Measurements from ENCODE around the gene TANC1.

TANC1 gene

DNA sequence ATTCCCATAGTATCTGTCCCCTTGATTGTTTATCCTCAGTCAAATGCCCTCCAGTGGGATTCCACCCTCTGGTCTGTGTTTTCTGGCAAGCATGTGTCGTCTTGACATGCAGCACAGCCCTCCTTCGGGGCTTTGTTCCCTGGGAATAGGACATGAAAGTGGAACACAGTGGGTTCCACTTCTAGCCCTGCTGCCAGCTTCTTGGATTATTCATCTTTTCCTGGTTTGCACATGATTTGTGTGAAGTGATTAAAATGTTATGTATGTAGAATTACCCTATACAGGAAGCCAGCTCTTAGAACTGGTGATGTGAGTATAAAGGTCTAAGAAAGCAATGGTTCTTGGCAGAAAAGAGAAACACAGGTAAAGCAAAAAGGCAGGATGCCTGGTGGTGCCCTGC, 142.3 kb downstream of the TANC1 start:
- Mint-ChIP-seq H3K4me3 (no peak overlapping the region), H3K36me3 (ENCODE audit: low read depth) (peaks cover 79% of the 10 kb centered on the region), H3K27ac (no peak overlapping the region), H3K9me3 (peaks cover 13% of the 10 kb centered on the region), H3K4me1 (peaks cover 59% of the 10 kb centered on the region), H3K27me3 (ENCODE audit: low read depth, poor library complexity) (no peaks in the 10 kb centered on the region)
- DNase-seq, result no peak
- TF ChIP-seq, protein P1, sequence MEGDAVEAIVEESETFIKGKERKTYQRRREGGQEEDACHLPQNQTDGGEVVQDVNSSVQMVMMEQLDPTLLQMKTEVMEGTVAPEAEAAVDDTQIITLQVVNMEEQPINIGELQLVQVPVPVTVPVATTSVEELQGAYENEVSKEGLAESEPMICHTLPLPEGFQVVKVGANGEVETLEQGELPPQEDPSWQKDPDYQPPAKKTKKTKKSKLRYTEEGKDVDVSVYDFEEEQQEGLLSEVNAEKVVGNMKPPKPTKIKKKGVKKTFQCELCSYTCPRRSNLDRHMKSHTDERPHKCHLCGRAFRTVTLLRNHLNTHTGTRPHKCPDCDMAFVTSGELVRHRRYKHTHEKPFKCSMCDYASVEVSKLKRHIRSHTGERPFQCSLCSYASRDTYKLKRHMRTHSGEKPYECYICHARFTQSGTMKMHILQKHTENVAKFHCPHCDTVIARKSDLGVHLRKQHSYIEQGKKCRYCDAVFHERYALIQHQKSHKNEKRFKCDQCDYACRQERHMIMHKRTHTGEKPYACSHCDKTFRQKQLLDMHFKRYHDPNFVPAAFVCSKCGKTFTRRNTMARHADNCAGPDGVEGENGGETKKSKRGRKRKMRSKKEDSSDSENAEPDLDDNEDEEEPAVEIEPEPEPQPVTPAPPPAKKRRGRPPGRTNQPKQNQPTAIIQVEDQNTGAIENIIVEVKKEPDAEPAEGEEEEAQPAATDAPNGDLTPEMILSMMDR (IDR thresholded peaks at IDR 0.05), result no peak

DNA sequence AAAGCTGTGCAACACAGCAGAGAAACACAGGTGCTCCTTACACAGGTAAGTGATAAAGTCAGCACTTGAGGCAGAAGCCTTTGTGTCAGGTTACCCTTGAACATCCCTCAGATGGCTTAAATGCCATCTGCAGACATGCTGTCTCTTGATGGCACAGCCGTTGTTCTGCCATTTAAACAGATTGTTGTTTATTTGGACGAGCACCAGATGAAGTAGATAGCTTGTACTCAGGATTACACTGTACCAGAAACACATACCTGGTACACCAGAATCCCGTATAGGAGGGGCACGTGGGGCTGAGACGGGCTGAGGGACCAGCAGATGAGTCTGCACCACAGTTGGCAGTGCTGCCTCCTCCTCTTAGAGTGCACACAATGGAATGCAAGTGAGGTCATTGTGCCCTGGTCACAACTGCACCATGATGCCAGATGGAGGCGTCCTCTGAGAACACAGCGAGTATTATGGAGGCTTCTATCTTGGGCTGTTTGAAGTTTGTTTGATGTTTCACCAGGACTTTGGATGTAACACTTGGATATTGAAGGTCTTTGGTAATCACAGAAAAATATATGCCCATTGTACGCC, 143.0 kb downstream of the TANC1 start:
- TF ChIP-seq, protein P1 (IDR thresholded peaks at IDR 0.05), result no peak
- Mint-ChIP-seq H3K4me3 (no peak overlapping the region), H3K27ac (peak overlapping the region; percentile 77), H3K36me3 (ENCODE audit: low read depth) (peaks cover 79% of the 10 kb centered on the region), H3K27me3 (ENCODE audit: low read depth, poor library complexity) (no peaks in the 10 kb centered on the region), H3K4me1 (peaks cover 54% of the 10 kb centered on the region), H3K9me3 (peaks cover 13% of the 10 kb centered on the region)
- DNase-seq, result no peak

DNA sequence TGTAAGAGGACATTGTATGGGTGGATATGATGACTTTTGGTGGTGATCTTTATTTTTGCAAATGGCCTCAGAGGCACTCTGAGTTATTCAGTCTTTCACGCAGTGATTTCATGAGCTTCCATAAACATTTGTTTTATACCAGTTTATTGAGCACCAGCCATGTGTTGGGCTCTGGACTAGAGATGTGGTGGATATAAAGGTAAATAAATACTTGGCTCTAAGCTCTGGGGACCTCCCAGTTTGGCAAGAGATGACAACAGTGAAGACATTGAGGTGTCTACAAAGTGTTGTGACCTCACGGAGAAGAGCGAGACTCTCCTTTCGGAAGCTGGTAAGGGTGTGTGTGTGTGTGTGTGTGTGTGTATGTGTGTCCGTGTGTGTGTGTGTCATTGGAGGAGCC, 146.4 kb downstream of the TANC1 start:
- no peak for DNase-seq
- no peak overlapping the region for H3K4me3 Mint-ChIP-seq
- peaks cover 74% of the 10 kb centered on the region for H3K36me3 Mint-ChIP-seq (ENCODE audit: low read depth)
- peaks cover 23% of the 10 kb centered on the region for H3K9me3 Mint-ChIP-seq
- peaks cover 50% of the 10 kb centered on the region for H3K4me1 Mint-ChIP-seq
- TF ChIP-seq, protein P1 (IDR thresholded peaks at IDR 0.05), result no peak
- H3K27ac Mint-ChIP-seq, result peak overlapping the region; percentile 83
- no peaks in the 10 kb centered on the region for H3K27me3 Mint-ChIP-seq (ENCODE audit: low read depth, poor library complexity)

DNA sequence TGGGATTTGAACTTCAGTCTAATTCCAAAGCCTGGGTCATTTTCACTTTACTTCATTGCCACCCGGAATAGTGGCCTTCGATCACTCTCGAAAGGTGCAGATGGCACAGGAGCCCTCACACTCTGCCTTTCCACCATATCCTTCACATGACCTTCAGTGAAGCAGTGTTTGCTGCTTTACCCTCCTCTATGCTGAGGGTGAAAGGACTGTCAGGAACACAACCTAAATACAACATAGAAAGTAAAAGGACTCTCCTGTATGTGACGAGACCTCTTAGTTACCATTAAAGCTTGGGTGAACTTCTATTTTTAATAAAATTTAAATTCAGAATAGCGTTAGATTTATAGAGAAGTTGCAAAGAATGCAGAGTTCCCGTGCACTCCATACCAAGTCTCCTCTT, 148.5 kb downstream of the TANC1 start:
- Mint-ChIP-seq H3K4me1 (peaks cover 47% of the 10 kb centered on the region), H3K4me3 (no peak overlapping the region), H3K9me3 (peaks cover 23% of the 10 kb centered on the region), H3K27ac (no peak overlapping the region), H3K36me3 (ENCODE audit: low read depth) (peaks cover 73% of the 10 kb centered on the region), H3K27me3 (ENCODE audit: low read depth, poor library complexity) (peaks cover 2% of the 10 kb centered on the region)
- DNase-seq, result no peak
- TF ChIP-seq, protein P1 (IDR thresholded peaks at IDR 0.05), result no peak

DNA sequence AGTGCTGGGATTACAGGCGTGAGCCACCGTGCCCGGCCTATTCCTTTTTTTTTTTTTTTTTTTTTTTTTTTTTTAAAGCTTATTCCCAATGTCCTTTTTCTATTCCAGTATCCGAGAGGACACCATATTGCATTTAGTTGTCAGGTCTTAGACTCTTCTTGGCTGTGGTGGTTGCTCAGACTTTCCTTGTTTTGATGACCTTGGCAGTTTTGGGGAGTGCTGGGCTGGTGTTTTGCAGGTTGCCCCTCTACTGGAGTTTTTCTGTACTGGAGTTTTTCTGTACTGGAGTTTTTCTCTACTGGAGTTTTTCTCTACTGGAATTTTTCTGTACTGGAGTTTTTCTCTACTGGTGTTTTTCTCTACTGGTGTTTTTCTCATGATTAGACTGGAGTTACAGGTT, 149.2 kb downstream of the TANC1 start:
- peak overlapping the region; percentile 47 for H3K27ac Mint-ChIP-seq
- DNase-seq, result no peak
- TF ChIP-seq, protein P1 (IDR thresholded peaks at IDR 0.05), result no peak

More for the DNA sequence above, 149.2 kb downstream of the TANC1 start:
- Mint-ChIP-seq H3K9me3 (peaks cover 23% of the 10 kb centered on the region), H3K4me1 (peaks cover 50% of the 10 kb centered on the region), H3K4me3 (no peak overlapping the region), H3K36me3 (ENCODE audit: low read depth) (peaks cover 77% of the 10 kb centered on the region), H3K27me3 (ENCODE audit: low read depth, poor library complexity) (peaks cover 3% of the 10 kb centered on the region)
